ENCODE data around the gene AKAP8L. TPM values are rescaled to one million over a fixed set of nuclear protein-coding genes. Genes with fewer than 3 reads are reported as not detected.

Gene AKAP8L
- total RNA-seq, 1 experiment from 2014 or later, result 123 TPM

GRCh38 chr19:15379083-15379998 is 39.4 kb downstream of the AKAP8L start, which contains the start of gene AKAP8:
Gene AKAP8, minus strand, starts transcription at chr19:15379787. Its CDS starts 56 bp downstream, at chr19:15379731.
- no peak within 1 kb of the TSS for H3K4ac ChIP-seq (ENCODE audit: low read depth, low read length)
- H3K79me1 ChIP-seq (ENCODE audit: insufficient read depth, low read depth, low read length, poor library complexity, severe bottlenecking), result no peaks in the 10 kb centered on the region
- Mint-ChIP-seq H3K4me3 (peak within 1 kb of the TSS; percentile 95 to 98), H3K27ac (peak within 1 kb of the TSS; percentile 97 to 100 (median 99)), H3K4me1 (peaks cover 30 to 31% of the 10 kb centered on the region in 2 experiments), H3K36me3 (ENCODE audit: insufficient read depth in 1 of 3, low read depth in 3 of 3) (peaks cover 5 to 21% (median 5%) of the 10 kb centered on the region in 3 experiments; a peak in 5 of 7 replicates), H3K9me3 (no peaks in the 10 kb centered on the region; a peak in 1 of 5 replicates), H3K27me3 (ENCODE audit: low read depth) (no peaks in the 10 kb centered on the region; the same call in 1 of the 2 replicates)
- H4K91ac ChIP-seq (ENCODE audit: insufficient read length, low read depth, low read length), result no peak within 1 kb of the TSS
- H3K79me2 ChIP-seq (ENCODE audit: insufficient read depth, low read length), result peaks cover 33% of the 10 kb centered on the region; the same call in 1 of the 2 replicates
- no peak within 1 kb of the TSS for H3K56ac ChIP-seq (ENCODE audit: insufficient read length, low read depth, low read length)
- H3K23me2 ChIP-seq (ENCODE audit: insufficient read length, low read depth, low read length, poor library complexity, severe bottlenecking), result peaks cover 8% of the 10 kb centered on the region
- DNase-seq, result peak; percentile 99
- peak within 1 kb of the TSS; percentile 90 for H3K18ac ChIP-seq (ENCODE audit: insufficient read length, low read depth, low read length)
- H3K9me3 ChIP-seq (ENCODE audit: control insufficient read depth, low read depth, low read length), result no peaks in the 10 kb centered on the region
- H2BK12ac ChIP-seq (ENCODE audit: insufficient read length, low read depth, low read length), result no peak within 1 kb of the TSS
- no peak within 1 kb of the TSS for H3T11ph ChIP-seq (ENCODE audit: low read length)
- TF ChIP-seq CTCF (conservative IDR thresholded peaks at IDR 0.05), result no peak
- no peak within 1 kb of the TSS for H4K8ac ChIP-seq (replicated peaks; ENCODE audit: insufficient read length, low read depth, low read length)
- no peak within 1 kb of the TSS for H2BK20ac ChIP-seq (ENCODE audit: low read depth, low read length, poor library complexity, severe bottlenecking)
- peak within 1 kb of the TSS; percentile 84 for H3K9ac ChIP-seq (ENCODE audit: extremely low read depth, insufficient read length, low read length)
- no peak within 1 kb of the TSS for H2AK5ac ChIP-seq (ENCODE audit: insufficient read length, low read length)
- no peak within 1 kb of the TSS for H2BK5ac ChIP-seq (ENCODE audit: insufficient read length, low read length)
- no peak within 1 kb of the TSS for H2AFZ ChIP-seq (ENCODE audit: low read length)
- H3K14ac ChIP-seq (ENCODE audit: insufficient read depth, low read length), result peak within 1 kb of the TSS; percentile 96
- H3K27me3 ChIP-seq (ENCODE audit: insufficient read depth, low read length), result no peaks in the 10 kb centered on the region
- H3K4me2 ChIP-seq (ENCODE audit: insufficient read depth, insufficient read length, low read length), result peak within 1 kb of the TSS; percentile 91
- peaks cover 2% of the 10 kb centered on the region; the same call in 1 of the 2 replicates for H3K4me1 ChIP-seq (ENCODE audit: insufficient read depth, low read length)
- no CpG with 5 or more reads among the region's 111 CpGs for WGBS (ENCODE audit: extremely low coverage, insufficient read length, low lambda C conversion rate)
- H3K27ac ChIP-seq (ENCODE audit: insufficient read length, low read depth, low read length), result no peak within 1 kb of the TSS
- no peaks in the 10 kb centered on the region for H4K20me1 ChIP-seq (ENCODE audit: control insufficient read depth, insufficient read depth, insufficient read length)
- no peak within 1 kb of the TSS for H3K23ac ChIP-seq (ENCODE audit: insufficient read length, low read depth, low read length)
- no peak within 1 kb of the TSS for H2BK120ac ChIP-seq (ENCODE audit: low read depth, low read length, poor library complexity, severe bottlenecking)
- H4K5ac ChIP-seq (ENCODE audit: insufficient read length, low read depth, low read length), result no peak within 1 kb of the TSS
- H2BK15ac ChIP-seq (ENCODE audit: low read depth, low read length), result no peak within 1 kb of the TSS; the same call in 1 of the 2 replicates
